Sigmoid colon (tissue), 3 donors: ENCODE data around the gene HOXA2.

Experiments used
- POLR2A ChIP-seq, 2 donors: fragments of 450-650 bp; IDR thresholded peaks; one replicate each; pipeline ENCODE4 v1.6.1; 2016; ENCODE audit warnings: antibody characterized with exemption in 2 of 2, mild to moderate bottlenecking in 2 of 2, moderate library complexity in 2 of 2
- TF ChIP-seq, protein P1 (sequence below), 4 experiments: fragments of 450-650 bp in 3 of 4; fragments of 200-600 bp in 1 of 4; IDR thresholded peaks; one replicate each; pipeline ENCODE4 v1.5.1; 2016 to 2019; ENCODE audit warnings: antibody characterized with exemption in 4 of 4, mild to moderate bottlenecking in 3 of 4, moderate library complexity in 2 of 4

DNA sequence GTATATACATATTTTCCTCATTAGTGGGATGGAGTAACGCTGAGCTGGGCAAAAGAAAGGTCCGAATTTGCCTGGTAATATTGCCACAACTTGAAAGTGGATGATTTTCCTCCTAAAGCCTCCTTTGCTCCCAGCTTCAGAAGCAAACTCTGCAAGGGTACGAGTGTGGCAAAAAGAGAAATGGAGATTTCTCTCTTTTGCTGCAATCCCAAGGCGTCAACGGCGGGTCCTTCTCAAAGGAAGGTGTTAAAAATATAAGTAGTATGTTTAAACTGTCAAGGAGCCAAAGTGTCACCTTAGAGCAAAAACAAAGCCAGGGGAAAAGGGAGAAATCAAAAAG, 12.4 kb upstream of the HOXA2 start:
- TF ChIP-seq POLR2A (IDR thresholded peaks at IDR 0.05), result no peak
- TF ChIP-seq, protein P1, sequence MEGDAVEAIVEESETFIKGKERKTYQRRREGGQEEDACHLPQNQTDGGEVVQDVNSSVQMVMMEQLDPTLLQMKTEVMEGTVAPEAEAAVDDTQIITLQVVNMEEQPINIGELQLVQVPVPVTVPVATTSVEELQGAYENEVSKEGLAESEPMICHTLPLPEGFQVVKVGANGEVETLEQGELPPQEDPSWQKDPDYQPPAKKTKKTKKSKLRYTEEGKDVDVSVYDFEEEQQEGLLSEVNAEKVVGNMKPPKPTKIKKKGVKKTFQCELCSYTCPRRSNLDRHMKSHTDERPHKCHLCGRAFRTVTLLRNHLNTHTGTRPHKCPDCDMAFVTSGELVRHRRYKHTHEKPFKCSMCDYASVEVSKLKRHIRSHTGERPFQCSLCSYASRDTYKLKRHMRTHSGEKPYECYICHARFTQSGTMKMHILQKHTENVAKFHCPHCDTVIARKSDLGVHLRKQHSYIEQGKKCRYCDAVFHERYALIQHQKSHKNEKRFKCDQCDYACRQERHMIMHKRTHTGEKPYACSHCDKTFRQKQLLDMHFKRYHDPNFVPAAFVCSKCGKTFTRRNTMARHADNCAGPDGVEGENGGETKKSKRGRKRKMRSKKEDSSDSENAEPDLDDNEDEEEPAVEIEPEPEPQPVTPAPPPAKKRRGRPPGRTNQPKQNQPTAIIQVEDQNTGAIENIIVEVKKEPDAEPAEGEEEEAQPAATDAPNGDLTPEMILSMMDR (IDR thresholded peaks at IDR 0.05), result no peak
